Liver (tissue), 3 donors: ENCODE results near the gene KSR1.

Experiments used
- CTCF ChIP-seq: fragments of 150-350 bp; IDR thresholded peaks from 2 replicates; pipeline ENCODE4 v1.5.1; 2017; ENCODE audit warnings: improper control_type of control experiment, low read depth, low read length; ENCODE audit not compliant: missing input control
- HNF4G ChIP-seq: IDR thresholded peaks from 2 replicates; pipeline ENCODE4 v1.6.1; 2016; ENCODE audit warnings: antibody characterized with exemption
- NR2F2 ChIP-seq: IDR thresholded peaks from 2 replicates; pipeline ENCODE4 v1.6.1; 2016; ENCODE audit warnings: antibody characterized with exemption
- RAD21 ChIP-seq, 2 donors: IDR thresholded peaks; 2 replicates each; pipeline ENCODE4 v1.6.1; 2016; ENCODE audit warnings: antibody characterized with exemption in 2 of 2, mild to moderate bottlenecking in 2 of 2
- RXRA ChIP-seq, 2 donors: IDR thresholded peaks; 2 replicates each; pipeline ENCODE4 v1.6.1; 2017 to 2018; ENCODE audit warnings: antibody characterized with exemption in 2 of 2, mild to moderate bottlenecking in 1 of 2
- SP1 ChIP-seq: IDR thresholded peaks from 2 replicates; pipeline ENCODE4 v1.6.1; 2018; ENCODE audit warnings: antibody characterized with exemption, mild to moderate bottlenecking
- TAF1 ChIP-seq: conservative IDR thresholded peaks from 2 replicates; pipeline ENCODE4 v1.6.1; 2016; ENCODE audit warnings: antibody characterized with exemption, mild to moderate bottlenecking
- YY1 ChIP-seq: IDR thresholded peaks from 2 replicates; pipeline ENCODE4 v1.6.1; 2016; ENCODE audit warnings: antibody characterized with exemption, mild to moderate bottlenecking
- ZBTB33 ChIP-seq: IDR thresholded peaks from 2 replicates; pipeline ENCODE4 v1.6.1; 2016; ENCODE audit warnings: antibody characterized with exemption
- donor health status: healthy.
- donor health status: healthy.

DNA sequence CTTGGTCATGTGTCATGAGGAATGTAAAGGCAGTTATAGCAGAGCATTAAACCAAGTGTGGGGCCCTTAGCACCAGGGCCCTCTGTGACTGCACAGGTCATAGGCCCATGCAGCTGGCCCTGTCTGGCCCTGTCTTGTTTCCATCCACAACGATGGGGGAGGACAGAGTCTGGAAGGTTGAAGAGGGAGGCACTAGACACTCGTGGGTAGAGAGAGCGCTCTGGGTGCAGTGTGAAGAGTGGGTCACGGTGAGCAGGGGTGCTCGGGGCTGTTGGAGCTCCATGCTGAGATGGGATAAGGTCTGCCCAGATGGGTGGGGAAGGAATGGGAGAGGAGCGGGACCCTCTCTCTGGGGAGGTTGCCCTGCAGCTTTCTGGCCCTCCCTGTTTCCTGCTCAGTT lies 12.8 kb upstream of the KSR1 start:
- TF ChIP-seq CTCF (no peak), SP1 (no peak), HNF4G (no peak), NR2F2 (no peak), YY1 (no peak), TAF1 (no peak), RAD21 (IDR thresholded peaks at IDR 0.05) (no peak), ZBTB33 (no peak), RXRA (IDR thresholded peaks at IDR 0.05) (no peak)
